CD14-positive monocyte (primary cell): ENCODE results near the gene CNTNAP5. TPM values are rescaled to one million over a fixed set of nuclear protein-coding genes. Genes with fewer than 3 reads are reported as not detected.

Source experiments
- DNase-seq, 3 donors: peaks; one replicate each; pipeline ENCODE4 v3.0.0-alpha.2; 2011 to 2022
- H2AFZ ChIP-seq: 2 replicates; pipeline ENCODE4 v1.6.0; 2012; ENCODE audit warnings: mild to moderate bottlenecking, low read depth, low read length, inconsistent platforms; ENCODE audit not compliant: insufficient read depth, poor library complexity, severe bottlenecking
- H3K27ac ChIP-seq, 2 donors: 1 replicate in 1 of 2; 2 replicates in 1 of 2; pipeline ENCODE4 v1.5.1; 2012 to 2013; ENCODE audit warnings: low read length in 2 of 2, control low read depth in 1 of 2, inconsistent platforms in 1 of 2, low read depth in 1 of 2, mild to moderate bottlenecking in 1 of 2
- H3K27me3 ChIP-seq, 2 donors: one replicate each; pipeline versions ENCODE4 v1.6.0 to v1.6.1; 2011 to 2013; ENCODE audit warnings: low read length in 2 of 2; ENCODE audit not compliant: control insufficient read depth in 2 of 2, insufficient read depth in 2 of 2
- H3K36me3 ChIP-seq, 2 donors: replicated peaks in 1 of 2; 1 replicate in 1 of 2; 2 replicates in 1 of 2; pipeline versions ENCODE4 v1.5.1 to v1.6.1; 2012 to 2013; ENCODE audit warnings: low read length in 2 of 2, control low read depth in 1 of 2, inconsistent platforms in 1 of 2, mild to moderate bottlenecking in 1 of 2; ENCODE audit not compliant: insufficient read depth in 2 of 2, control insufficient read depth in 1 of 2
- H3K4me1 ChIP-seq, 2 donors: 1 replicate in 1 of 2; 2 replicates in 1 of 2; pipeline versions ENCODE4 v1.5.1 to v1.6.1; 2012 to 2013; ENCODE audit warnings: low read length in 2 of 2, control low read depth in 1 of 2, inconsistent platforms in 1 of 2, mild to moderate bottlenecking in 1 of 2, moderate library complexity in 1 of 2; ENCODE audit not compliant: insufficient read depth in 2 of 2, control insufficient read depth in 1 of 2
- H3K4me2 ChIP-seq: replicated peaks from 2 replicates; pipeline ENCODE3; 2012; ENCODE audit warnings: low read length, moderate library complexity, mild to moderate bottlenecking; ENCODE audit not compliant: poor library complexity, severe bottlenecking; ENCODE audit errors: extremely low read depth
- H3K4me3 ChIP-seq, 3 experiments: fragments of 200-600 bp in 1 of 3; sonication (generic) in 1 of 3; replicated peaks in 1 of 3; 1 replicate in 2 of 3; 2 replicates in 1 of 3; pipeline ENCODE4 v1.5.1; 2011 to 2013; ENCODE audit warnings: low read length in 3 of 3, mild to moderate bottlenecking in 3 of 3, control low read depth in 2 of 3, low read depth in 2 of 3, inconsistent platforms in 1 of 3, moderate library complexity in 1 of 3
- H3K79me2 ChIP-seq: 2 replicates; pipeline ENCODE4 v1.6.0; 2012; ENCODE audit warnings: mild to moderate bottlenecking, control low read depth, inconsistent platforms, low read length, moderate library complexity; ENCODE audit not compliant: insufficient read depth
- H3K9ac ChIP-seq: 2 replicates; pipeline ENCODE4 v1.6.0; 2017; ENCODE audit warnings: low read length, mild to moderate bottlenecking; ENCODE audit not compliant: insufficient read depth, poor library complexity, severe bottlenecking
- H3K9me3 ChIP-seq, 2 donors: replicated peaks in 1 of 2; 1 replicate in 1 of 2; 2 replicates in 1 of 2; pipeline versions ENCODE4 v1.5.1 to v1.6.1; 2012 to 2013; ENCODE audit warnings: low read length in 2 of 2, control low read depth in 1 of 2; ENCODE audit not compliant: control insufficient read depth in 1 of 2, insufficient read depth in 1 of 2
- H4K20me1 ChIP-seq: 2 replicates; pipeline ENCODE4 v1.6.0; 2012; ENCODE audit warnings: mild to moderate bottlenecking, low read length, control low read depth, moderate library complexity; ENCODE audit not compliant: insufficient read depth
- H3K27ac Mint-ChIP-seq, 7 donors: one replicate each; pipeline ENCODE4 v1.8.0; 2020; ENCODE audit warnings: mild to moderate bottlenecking in 7 of 7, mixed read lengths in 7 of 7, moderate library complexity in 6 of 7, inconsistent platforms in 2 of 7
- H3K27me3 Mint-ChIP-seq, 3 donors: one replicate each; pipeline ENCODE4 v1.8.0; 2021 to 2022; ENCODE audit warnings: low read depth in 3 of 3, mild to moderate bottlenecking in 3 of 3, mixed read lengths in 3 of 3, moderate library complexity in 3 of 3, inconsistent platforms in 1 of 3
- H3K36me3 Mint-ChIP-seq, 2 donors: one replicate each; pipeline ENCODE4 v1.8.0; 2020; ENCODE audit warnings: mixed read lengths in 2 of 2, inconsistent platforms in 1 of 2, mild to moderate bottlenecking in 1 of 2
- H3K4me1 Mint-ChIP-seq: one replicate; pipeline ENCODE4 v1.8.0; 2020; ENCODE audit warnings: mild to moderate bottlenecking, mixed read lengths
- H3K4me3 Mint-ChIP-seq, 2 donors: one replicate each; pipeline ENCODE4 v1.8.0; 2020; ENCODE audit warnings: mild to moderate bottlenecking in 2 of 2, mixed read lengths in 2 of 2, moderate library complexity in 1 of 2
- H3K9me3 Mint-ChIP-seq, 7 donors: one replicate each; pipeline ENCODE4 v1.8.0; 2020 to 2022; ENCODE audit warnings: mixed read lengths in 7 of 7, mild to moderate bottlenecking in 6 of 7, moderate library complexity in 6 of 7, inconsistent platforms in 2 of 7
- WGBS: methylation state at CpG from one replicate; pipeline ENCODE4 v1.1.5; 2013; ENCODE audit warnings: missing lambda C conversion rate; ENCODE audit not compliant: insufficient coverage; 5-methylcytosine and 5-hydroxymethylcytosine counted together
- intact Hi-C, 2 donors: fragments of 100-400 bp; cut with micrococcal nuclease; formaldehyde crosslinking; loops; one replicate each; pipeline versions ENCODE4 v1.15.0 to v1.15.1; 2023
- polyA plus RNA-seq, 3 donors: library from polyadenylated mRNA; depleted of rRNA in 1 of 3; unstranded in 2 of 3; stranded (reverse) in 1 of 3; fragments of 300-500 nt in 2 of 3; fragments of >200 nt in 1 of 3; fragmentation: Illumina TruSeq in 2 of 3; gene quantifications; 1 replicate in 2 of 3; 2 replicates in 1 of 3; pipeline ENCODE4 v1.2.3, GENCODE V29; 2012 to 2021
- TF ChIP-seq, protein P1 (sequence below): fragments of 200-600 bp; IDR thresholded peaks from one replicate; pipeline ENCODE4 v1.8.0; 2022; ENCODE audit warnings: antibody characterized with exemption, mild to moderate bottlenecking

The CNTNAP5 gene
- polyA plus RNA-seq, 3 donors = not detected

DNA sequence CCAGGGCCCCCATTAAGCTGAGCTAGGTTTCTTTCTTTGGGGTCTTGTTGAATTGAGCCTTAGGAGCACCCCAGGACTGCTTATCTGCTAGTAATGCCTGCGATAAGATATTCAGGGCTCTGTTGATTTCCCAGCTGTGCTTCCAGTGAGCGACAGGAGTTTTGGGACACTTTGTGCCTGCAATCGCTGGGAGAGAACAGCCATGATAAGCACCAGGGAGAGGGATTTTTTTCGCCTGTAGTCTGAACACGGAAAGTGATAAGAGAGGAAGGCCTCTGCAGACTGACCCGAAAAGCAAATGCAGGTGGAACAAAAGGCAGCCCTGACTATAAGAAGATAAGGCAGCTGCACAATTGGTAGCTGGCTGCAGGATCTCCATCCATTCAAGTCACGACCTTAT, 244.3 kb downstream of the CNTNAP5 start:
- H4K20me1 ChIP-seq = no peaks in the 10 kb centered on the region
- H3K27me3 Mint-ChIP-seq = peaks cover 0 to 2% (median 0%) of the 10 kb centered on the region in 3 donors
- TF ChIP-seq, protein P1, sequence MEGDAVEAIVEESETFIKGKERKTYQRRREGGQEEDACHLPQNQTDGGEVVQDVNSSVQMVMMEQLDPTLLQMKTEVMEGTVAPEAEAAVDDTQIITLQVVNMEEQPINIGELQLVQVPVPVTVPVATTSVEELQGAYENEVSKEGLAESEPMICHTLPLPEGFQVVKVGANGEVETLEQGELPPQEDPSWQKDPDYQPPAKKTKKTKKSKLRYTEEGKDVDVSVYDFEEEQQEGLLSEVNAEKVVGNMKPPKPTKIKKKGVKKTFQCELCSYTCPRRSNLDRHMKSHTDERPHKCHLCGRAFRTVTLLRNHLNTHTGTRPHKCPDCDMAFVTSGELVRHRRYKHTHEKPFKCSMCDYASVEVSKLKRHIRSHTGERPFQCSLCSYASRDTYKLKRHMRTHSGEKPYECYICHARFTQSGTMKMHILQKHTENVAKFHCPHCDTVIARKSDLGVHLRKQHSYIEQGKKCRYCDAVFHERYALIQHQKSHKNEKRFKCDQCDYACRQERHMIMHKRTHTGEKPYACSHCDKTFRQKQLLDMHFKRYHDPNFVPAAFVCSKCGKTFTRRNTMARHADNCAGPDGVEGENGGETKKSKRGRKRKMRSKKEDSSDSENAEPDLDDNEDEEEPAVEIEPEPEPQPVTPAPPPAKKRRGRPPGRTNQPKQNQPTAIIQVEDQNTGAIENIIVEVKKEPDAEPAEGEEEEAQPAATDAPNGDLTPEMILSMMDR = no peak
- intact Hi-C loops = no loop called here
- no peaks in the 10 kb centered on the region for H3K4me1 Mint-ChIP-seq
- no peaks in the 10 kb centered on the region for H3K36me3 Mint-ChIP-seq
- H3K36me3 ChIP-seq = no peaks in the 10 kb centered on the region
- no peak overlapping the region for H2AFZ ChIP-seq
- no peaks in the 10 kb centered on the region for H3K79me2 ChIP-seq
- H3K4me3 Mint-ChIP-seq = no peak overlapping the region
- DNase-seq = no peak
- peaks cover 0 to 22% (median 5%) of the 10 kb centered on the region in 7 donors for H3K9me3 Mint-ChIP-seq
- no peak overlapping the region for H3K4me3 ChIP-seq
- no peak overlapping the region for H3K27ac Mint-ChIP-seq
- H3K4me2 ChIP-seq = no peak overlapping the region
- H3K4me1 ChIP-seq = no peaks in the 10 kb centered on the region
- H3K27me3 ChIP-seq = no peaks in the 10 kb centered on the region
- no peak overlapping the region for H3K27ac ChIP-seq
- H3K9ac ChIP-seq = no peak overlapping the region
- 91% methylated on average over 6 of the region's 7 CpGs for WGBS
- peaks cover 4 to 26% of the 10 kb centered on the region in 2 donors for H3K9me3 ChIP-seq

DNA sequence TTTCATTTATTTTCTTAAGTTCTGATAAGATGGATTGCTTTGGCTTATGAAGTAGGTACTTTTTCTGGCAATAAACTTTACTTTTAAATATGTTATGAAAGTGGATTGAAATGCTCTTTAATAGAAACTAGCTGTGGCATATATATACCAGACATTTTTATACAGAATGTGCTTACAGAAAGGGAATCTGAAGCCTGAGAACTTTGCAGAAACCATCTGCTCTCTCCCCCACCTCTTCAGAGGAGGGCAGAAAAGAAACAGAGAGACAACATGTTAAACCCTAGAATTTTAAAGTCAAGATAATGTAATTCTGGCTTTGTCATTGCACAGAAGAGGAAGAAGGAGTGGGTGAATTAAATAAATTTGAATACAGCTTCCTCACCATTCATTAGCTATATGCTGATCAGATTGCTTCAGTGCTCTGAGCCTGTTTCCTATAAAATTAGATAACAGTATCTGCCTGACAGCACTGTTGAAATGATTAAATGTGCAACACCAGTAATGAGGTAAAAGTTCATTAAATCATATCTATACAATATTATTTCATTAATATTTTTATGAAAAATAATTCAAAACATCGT, 247.3 kb downstream of the CNTNAP5 start:
- Histone ChIP-seq H3K4me2 (no peak overlapping the region), H3K4me3 (no peak overlapping the region), H3K79me2 (no peaks in the 10 kb centered on the region), H3K27me3 (no peaks in the 10 kb centered on the region), H3K9ac (no peak overlapping the region), H3K4me1 (no peaks in the 10 kb centered on the region), H3K27ac (no peak overlapping the region), H3K9me3 (peaks cover 4 to 15% of the 10 kb centered on the region in 2 donors), H2AFZ (no peak overlapping the region), H3K36me3 (no peaks in the 10 kb centered on the region), H4K20me1 (no peaks in the 10 kb centered on the region)
- Mint-ChIP-seq H3K9me3 (peaks cover 0 to 19% (median 5%) of the 10 kb centered on the region in 7 donors), H3K27ac (no peak overlapping the region), H3K36me3 (no peaks in the 10 kb centered on the region), H3K4me1 (no peaks in the 10 kb centered on the region), H3K27me3 (peaks cover 0 to 2% (median 0%) of the 10 kb centered on the region in 3 donors), H3K4me3 (no peak overlapping the region)
- WGBS = no CpG with 5 or more reads among the region's 1 CpG
- intact Hi-C loops = no loop called here
- no peak for DNase-seq
- TF ChIP-seq, protein P1 = no peak
